ENCODE measurements around the gene HCFC1.

DNA sequence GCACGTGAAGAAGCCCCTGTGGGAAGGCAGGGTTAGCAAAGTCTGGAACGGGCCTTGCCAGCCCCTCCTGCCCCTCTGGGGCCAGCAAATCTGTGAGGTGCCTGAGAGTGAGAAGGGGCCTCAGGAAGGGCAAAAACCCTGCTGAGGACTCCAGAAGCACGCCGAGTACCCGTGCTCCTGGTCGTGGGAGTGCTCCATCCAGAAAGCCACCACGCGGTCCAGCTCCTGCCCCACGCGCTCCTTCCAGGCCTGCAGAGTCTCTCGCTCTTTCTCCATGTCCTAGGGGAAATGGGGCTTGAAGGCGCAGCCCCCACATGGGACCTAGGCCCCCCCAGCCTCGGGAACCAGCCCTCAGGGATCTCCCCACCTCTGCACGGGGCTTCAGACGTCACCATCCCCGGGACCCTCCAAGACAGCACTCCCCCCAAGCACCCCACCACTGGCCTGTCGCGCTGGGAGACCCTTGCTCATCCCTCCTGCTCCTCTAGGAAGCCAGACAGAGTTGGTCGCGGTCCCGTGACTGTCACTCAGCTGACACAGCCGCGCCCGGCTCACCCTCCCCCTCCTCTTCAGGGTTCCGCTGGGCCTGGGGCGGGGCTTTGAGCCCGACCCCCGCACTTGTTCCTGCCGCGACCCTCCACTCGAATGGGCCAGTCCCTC lies 27.3 kb downstream of the HCFC1 start, which contains the start of gene RENBP:
- TF ChIP-seq, protein P1, sequence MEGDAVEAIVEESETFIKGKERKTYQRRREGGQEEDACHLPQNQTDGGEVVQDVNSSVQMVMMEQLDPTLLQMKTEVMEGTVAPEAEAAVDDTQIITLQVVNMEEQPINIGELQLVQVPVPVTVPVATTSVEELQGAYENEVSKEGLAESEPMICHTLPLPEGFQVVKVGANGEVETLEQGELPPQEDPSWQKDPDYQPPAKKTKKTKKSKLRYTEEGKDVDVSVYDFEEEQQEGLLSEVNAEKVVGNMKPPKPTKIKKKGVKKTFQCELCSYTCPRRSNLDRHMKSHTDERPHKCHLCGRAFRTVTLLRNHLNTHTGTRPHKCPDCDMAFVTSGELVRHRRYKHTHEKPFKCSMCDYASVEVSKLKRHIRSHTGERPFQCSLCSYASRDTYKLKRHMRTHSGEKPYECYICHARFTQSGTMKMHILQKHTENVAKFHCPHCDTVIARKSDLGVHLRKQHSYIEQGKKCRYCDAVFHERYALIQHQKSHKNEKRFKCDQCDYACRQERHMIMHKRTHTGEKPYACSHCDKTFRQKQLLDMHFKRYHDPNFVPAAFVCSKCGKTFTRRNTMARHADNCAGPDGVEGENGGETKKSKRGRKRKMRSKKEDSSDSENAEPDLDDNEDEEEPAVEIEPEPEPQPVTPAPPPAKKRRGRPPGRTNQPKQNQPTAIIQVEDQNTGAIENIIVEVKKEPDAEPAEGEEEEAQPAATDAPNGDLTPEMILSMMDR (IDR thresholded peaks at IDR 0.05; ENCODE audit: insufficient read depth, low read depth, low read length), result no peak
- TF ChIP-seq EZH2 (IDR thresholded peaks at IDR 0.05; ENCODE audit: insufficient read depth, low read length), result no peak
